ENCODE data around the gene PTPRT.

The PTPRT gene

GRCh38 chr20:42507874-42508273 is 681.8 kb downstream of the PTPRT start:
- DNase-seq, result no peak

GRCh38 chr20:42506397-42506796 is 683.3 kb downstream of the PTPRT start:
- no peak for DNase-seq

- DNase-seq, result no peak
Measured at GRCh38 chr20:42502591-42502990, 687.1 kb downstream of the PTPRT start.

- no peak for DNase-seq
Measured at GRCh38 chr20:42496595-42496994, 693.1 kb downstream of the PTPRT start.

GRCh38 chr20:42494290-42494689 is 695.4 kb downstream of the PTPRT start:
- no peak for DNase-seq

- DNase-seq, result no peak
Measured at GRCh38 chr20:42493001-42493400, 696.7 kb downstream of the PTPRT start.

- DNase-seq, result no peak
Measured at GRCh38 chr20:42492290-42492689, 697.4 kb downstream of the PTPRT start.

GRCh38 chr20:42485556-42485955 is 704.1 kb downstream of the PTPRT start:
- no peak for DNase-seq

GRCh38 chr20:42484790-42485375 is 704.8 kb downstream of the PTPRT start:
- DNase-seq, result no peak

GRCh38 chr20:42484335-42484734 is 705.4 kb downstream of the PTPRT start:
- no peak for DNase-seq

- no peak for DNase-seq
Measured at GRCh38 chr20:42483730-42484303, 705.9 kb downstream of the PTPRT start.

- no peak for DNase-seq
Measured at GRCh38 chr20:42482808-42483207, 706.9 kb downstream of the PTPRT start.

GRCh38 chr20:42475773-42476172 is 713.9 kb downstream of the PTPRT start:
- DNase-seq, result no peak

- DNase-seq, result no peak
Measured at GRCh38 chr20:42474646-42475045, 715.1 kb downstream of the PTPRT start.

GRCh38 chr20:42472198-42472597 is 717.5 kb downstream of the PTPRT start:
- DNase-seq, result no peak

- no peak for DNase-seq
Measured at GRCh38 chr20:42461965-42462593, 727.6 kb downstream of the PTPRT start.

- DNase-seq, result no peak
Measured at GRCh38 chr20:42461291-42461690, 728.4 kb downstream of the PTPRT start.

GRCh38 chr20:42447270-42447669 is 742.4 kb downstream of the PTPRT start:
- DNase-seq, result no peak

GRCh38 chr20:42444799-42445198 is 744.9 kb downstream of the PTPRT start:
- no peak for DNase-seq

- no peak for DNase-seq
Measured at GRCh38 chr20:42443200-42443599, 746.5 kb downstream of the PTPRT start.

- no peak for DNase-seq
Measured at GRCh38 chr20:42442716-42443115, 747.0 kb downstream of the PTPRT start.

- no peak for DNase-seq
Measured at GRCh38 chr20:42441864-42442331, 747.8 kb downstream of the PTPRT start.

GRCh38 chr20:42441196-42441863 is 748.4 kb downstream of the PTPRT start:
- no peak for DNase-seq

- no peak for DNase-seq
Measured at GRCh38 chr20:42435230-42435629, 754.5 kb downstream of the PTPRT start.
